HL-60 (cell line): ENCODE measurements around the gene ZMAT5.

ENCODE experiments used
- CTCF ChIP-seq: IDR thresholded peaks from one replicate; pipeline ENCODE4 v1.5.1; 2011; ENCODE audit warnings: low read length, control low read depth, inconsistent platforms; ENCODE audit not compliant: insufficient read depth
- GABPA ChIP-seq: IDR thresholded peaks from 2 replicates; pipeline ENCODE4 v1.6.1; 2012; ENCODE audit warnings: low read depth
- POLR2AphosphoS5 ChIP-seq: IDR thresholded peaks from 2 replicates; pipeline ENCODE4 v1.6.1; 2012; ENCODE audit warnings: low read depth
- REST ChIP-seq: IDR thresholded peaks from 2 replicates; pipeline ENCODE4 v1.6.1; 2012; ENCODE audit warnings: low read depth; ENCODE audit not compliant: insufficient replicate concordance

GRCh38 chr22:29816539-29816938, 49.7 kb upstream of the ZMAT5 start:
- no peak for TF ChIP-seq CTCF
- TF ChIP-seq GABPA: no peak
- TF ChIP-seq REST: no peak
- no peak for TF ChIP-seq POLR2AphosphoS5
